IMR-90 (cell line): ENCODE measurements around the gene DUS1L. TPM values are rescaled to one million over a fixed set of nuclear protein-coding genes. Genes with fewer than 3 reads are reported as not detected.
A peak's percentile ranks its signal among the peaks of the same experiment; 100 is the strongest.

ENCODE experiments used
- ATAC-seq: fragments of 200-7000 bp; cut with Tn5 transposase; 2 replicates; pipeline ENCODE4 v1.9.1; 2020; ENCODE audit warnings: low read depth, mild to moderate bottlenecking, moderate library complexity
- BruUV-seq: library from RNA; stranded (reverse); fragments of 400-500 nt; replicated peaks from 2 replicates; lab custom pipeline; 2021; lab: Mats Ljungman, UMichigan
- CTCF ChIA-PET: fragments of 300-600 bp; formaldehyde crosslinking; extraction: SDS; loops from one replicate; lab custom pipeline; 2021; ENCODE audit warnings: antibody characterized with exemption; lab: Yijun Ruan, JAX
- POLR2A ChIA-PET: fragments of 300-600 bp; sonication (Branson Sonifier 250); formaldehyde crosslinking; loops from one replicate; lab custom pipeline; 2022; ENCODE audit warnings: antibody characterized with exemption; ENCODE audit not compliant: unreplicated experiment; lab: Charles Lee
- DNase-seq: peaks from one replicate; pipeline ENCODE4 v3.0.0; 2013
- H2AFZ ChIP-seq: replicated peaks from 2 replicates; pipeline ENCODE3; 2013; ENCODE audit warnings: low read length, mild to moderate bottlenecking; ENCODE audit not compliant: poor library complexity
- H2AK5ac ChIP-seq: 2 replicates; pipeline ENCODE4 v1.6.1; 2013; ENCODE audit warnings: low read depth, low read length, inconsistent platforms
- H2AK9ac ChIP-seq: replicated peaks from 2 replicates; pipeline ENCODE3; 2013; ENCODE audit warnings: mild to moderate bottlenecking, low read depth, low read length, moderate library complexity; ENCODE audit not compliant: poor library complexity
- H2BK120ac ChIP-seq: 2 replicates; pipeline ENCODE4 v1.6.1; 2013; ENCODE audit warnings: low read depth, low read length, inconsistent platforms
- H2BK15ac ChIP-seq: 3 replicates; pipeline ENCODE4 v1.6.1; 2013; ENCODE audit warnings: low read depth, low read length, inconsistent platforms
- H2BK20ac ChIP-seq: 2 replicates; pipeline ENCODE4 v1.6.1; 2013; ENCODE audit warnings: low read depth, mild to moderate bottlenecking, inconsistent platforms, low read length, moderate library complexity
- H2BK5ac ChIP-seq: 2 replicates; pipeline ENCODE4 v1.6.1; 2013; ENCODE audit warnings: mild to moderate bottlenecking, low read depth, low read length, inconsistent platforms; ENCODE audit not compliant: poor library complexity, severe bottlenecking
- H3K14ac ChIP-seq: replicated peaks from 2 replicates; pipeline ENCODE4 v1.6.1; 2013; ENCODE audit warnings: low read depth, low read length, inconsistent platforms
- H3K18ac ChIP-seq: 2 replicates; pipeline ENCODE4 v1.6.1; 2013; ENCODE audit warnings: low read depth, low read length, control low read depth
- H3K23ac ChIP-seq: 2 replicates; pipeline ENCODE4 v1.6.1; 2013; ENCODE audit warnings: low read depth, low read length, inconsistent platforms
- H3K27ac ChIP-seq: 2 replicates; pipeline ENCODE4 v1.5.1; 2013; ENCODE audit warnings: mild to moderate bottlenecking, control low read depth, low read length; ENCODE audit not compliant: insufficient read depth
- H3K27me3 ChIP-seq: 2 replicates; pipeline ENCODE4 v1.6.1; 2013; ENCODE audit warnings: low read length; ENCODE audit not compliant: control insufficient read depth, insufficient read depth
- H3K36me3 ChIP-seq: 2 replicates; pipeline ENCODE4 v1.6.1; 2013; ENCODE audit warnings: low read length, mixed read lengths; ENCODE audit not compliant: control insufficient read depth, insufficient read depth
- H3K4ac ChIP-seq: 2 replicates; pipeline ENCODE4 v1.6.1; 2013; ENCODE audit warnings: low read depth, low read length, inconsistent platforms
- H3K4me1 ChIP-seq: 2 replicates; pipeline ENCODE4 v1.6.1; 2013; ENCODE audit warnings: low read length, mixed read lengths; ENCODE audit not compliant: control insufficient read depth, insufficient read depth
- H3K4me2 ChIP-seq: 2 replicates; pipeline ENCODE4 v1.6.1; 2013; ENCODE audit warnings: low read depth, mild to moderate bottlenecking, control low read depth, low read length, moderate library complexity
- H3K4me3 ChIP-seq: 2 replicates; pipeline ENCODE4 v1.5.1; 2013; ENCODE audit warnings: low read depth, mild to moderate bottlenecking, control low read depth, low read length, moderate library complexity; ENCODE audit not compliant: insufficient read depth
- H3K56ac ChIP-seq: 2 replicates; pipeline ENCODE4 v1.6.1; 2013; ENCODE audit warnings: low read length, inconsistent platforms; ENCODE audit not compliant: insufficient read depth; ENCODE audit errors: extremely low read depth
- H3K79me1 ChIP-seq, 2 experiments: 2 replicates each; pipeline ENCODE4 v1.6.1; 2013; ENCODE audit warnings: low read length in 2 of 2, inconsistent platforms in 1 of 2, low read depth in 1 of 2
- H3K9ac ChIP-seq: 2 replicates; pipeline ENCODE4 v1.6.1; 2013; ENCODE audit warnings: low read depth, low read length, control low read depth
- H3K9me1 ChIP-seq: 2 replicates; pipeline ENCODE4 v1.6.1; 2013; ENCODE audit warnings: low read length, inconsistent platforms; ENCODE audit not compliant: insufficient read depth
- H3K9me3 ChIP-seq: 2 replicates; pipeline ENCODE4 v1.6.1; 2013; ENCODE audit warnings: low read length; ENCODE audit not compliant: control insufficient read depth, insufficient read depth
- H4K20me1 ChIP-seq: 2 replicates; pipeline ENCODE4 v1.6.1; 2013; ENCODE audit warnings: low read length, inconsistent platforms; ENCODE audit not compliant: insufficient read depth
- H4K5ac ChIP-seq: 2 replicates; pipeline ENCODE4 v1.6.1; 2013; ENCODE audit warnings: mild to moderate bottlenecking, low read depth, low read length, control low read depth
- H4K8ac ChIP-seq, 2 experiments: 2 replicates each; pipeline ENCODE4 v1.6.1; 2013; ENCODE audit warnings: low read depth in 2 of 2, low read length in 2 of 2, control low read depth in 1 of 2, inconsistent platforms in 1 of 2
- H4K91ac ChIP-seq: 2 replicates; pipeline ENCODE4 v1.6.1; 2013; ENCODE audit warnings: low read depth, low read length, inconsistent platforms; ENCODE audit not compliant: insufficient read depth
- MXI1 ChIP-seq: IDR thresholded peaks from 2 replicates; pipeline ENCODE4 v1.6.1; 2012; ENCODE audit warnings: low read depth, mild to moderate bottlenecking, low read length, moderate library complexity, borderline replicate concordance
- WGBS, 2 experiments: methylation state at CpG; one replicate each; pipeline versions ENCODE4 v1.1.5 to v1.1.7; 2013; ENCODE audit warnings: missing lambda C conversion rate in 2 of 2; ENCODE audit not compliant: insufficient read length in 1 of 2; ENCODE audit errors: extremely low coverage in 2 of 2; 5-methylcytosine and 5-hydroxymethylcytosine counted together
- dilution Hi-C: fragments of 300-500 bp; cut with HindIII; formaldehyde crosslinking; loops from one replicate; pipeline ENCODE4 v1.14.3; 2018; ENCODE audit warnings: low sequenced_read_pairs; ENCODE audit not compliant: unreplicated experiment
- in situ Hi-C: fragments of 300-500 bp; cut with MboI; formaldehyde crosslinking; loops from 3 replicates; pipeline ENCODE4 v1.14.3; 2019; ENCODE audit warnings: low sequenced_read_pairs, inconsistent platforms, mixed read lengths
- intact Hi-C: fragments of 100-400 bp; cut with micrococcal nuclease; formaldehyde crosslinking; loops from 2 replicates; pipeline ENCODE4 v1.10.0; 2022
- polyA plus RNA-seq, 3 experiments: library from polyadenylated mRNA; depleted of rRNA; stranded (reverse); fragments of >200 nt; gene quantifications; 2 replicates each; pipeline ENCODE4 v1.2.3, GENCODE V29; 2012; ENCODE audit warnings: low replicate concordance in 1 of 3
- total RNA-seq: library from RNA; depleted of rRNA; stranded (reverse); fragments of >200 nt; gene quantifications from 2 replicates; pipeline ENCODE4 v1.2.3, GENCODE V29; 2012

The DUS1L gene
- total and polyA plus RNA-seq, 2 of the 4 experiments (the other 2 are of a cell fraction), result 29.0 to 76.9 TPM

- H3K14ac ChIP-seq, result no peak overlapping the region
- no peak overlapping the region for H2AFZ ChIP-seq
- no peak overlapping the region for H2BK20ac ChIP-seq
- in situ Hi-C loops (no loop called here), dilution Hi-C loops (no loop called here), intact Hi-C loops (no loop called here)
- no peaks in the 10 kb centered on the region for H3K9me1 ChIP-seq
- no peak overlapping the region for H2AK5ac ChIP-seq
- H3K27ac ChIP-seq, result no peak overlapping the region
- POLR2A ChIA-PET, result no interaction called here
- no peak overlapping the region for H2BK5ac ChIP-seq
- H2BK15ac ChIP-seq, result no peak overlapping the region
- H4K20me1 ChIP-seq, result peaks cover 4% of the 10 kb centered on the region
- H4K8ac ChIP-seq, result no peak overlapping the region
- BruUV-seq, result TSS peak; percentile 94
- 89% methylated on average over 3 of the region's 29 CpGs; no CpG with 5 or more reads in 1 of the 2 experiments for WGBS, 2 experiments
- no peaks in the 10 kb centered on the region for H3K27me3 ChIP-seq
- peak overlapping the region; percentile 15 for H2AK9ac ChIP-seq
- no peak for TF ChIP-seq MXI1
- H3K4me3 ChIP-seq, result no peak overlapping the region
- no peak overlapping the region for H4K5ac ChIP-seq
- H3K56ac ChIP-seq, result no peak overlapping the region
- CTCF ChIA-PET, result no interaction called here
- DNase-seq (no peak), ATAC-seq (0 out of 2 replicates have a peak, but pooled peaks have one; percentile 5)
- H3K9ac ChIP-seq, result no peak overlapping the region
- peaks cover 9% of the 10 kb centered on the region; the same call in 1 of the 2 replicates for H3K4me1 ChIP-seq
- H3K79me1 ChIP-seq, result peaks cover 6 to 29% of the 10 kb centered on the region in 2 experiments
- H3K18ac ChIP-seq, result no peak overlapping the region
- no peak overlapping the region for H4K91ac ChIP-seq
- H3K4me2 ChIP-seq, result no peak overlapping the region
- no peak overlapping the region for H3K23ac ChIP-seq
- no peak overlapping the region for H3K4ac ChIP-seq
- no peak overlapping the region for H2BK120ac ChIP-seq
- no peaks in the 10 kb centered on the region for H3K9me3 ChIP-seq
- H3K36me3 ChIP-seq, result peaks cover 71% of the 10 kb centered on the region
These were observed 8.6 kb downstream of the DUS1L start for GRCh38 chr17:82056729-82057621.
